LNCAP (cell line): ENCODE measurements around the gene CST11.

Experiments
- CTCF ChIP-seq: fragments of 450-650 bp; IDR thresholded peaks from 2 replicates; pipeline ENCODE4 v1.5.1; 2017; ENCODE audit warnings: mild to moderate bottlenecking

Gene CST11

GRCh38 chr20:23414526-23415188 lies 38.0 kb downstream of the CST11 start:
- TF ChIP-seq CTCF, result no peak

- TF ChIP-seq CTCF, result no peak
Observed at GRCh38 chr20:23413862-23414422, 38.7 kb downstream of the CST11 start.

GRCh38 chr20:23412026-23412425 lies 40.6 kb downstream of the CST11 start:
- TF ChIP-seq CTCF, result no peak

GRCh38 chr20:23410916-23411695 lies 41.6 kb downstream of the CST11 start:
- no peak for TF ChIP-seq CTCF

- no peak for TF ChIP-seq CTCF
Observed at GRCh38 chr20:23409800-23410199, 42.9 kb downstream of the CST11 start.

- TF ChIP-seq CTCF, result no peak
Observed at GRCh38 chr20:23408957-23409356, 43.7 kb downstream of the CST11 start.

- no peak for TF ChIP-seq CTCF
Observed at GRCh38 chr20:23407781-23408464, 44.8 kb downstream of the CST11 start.
